IPS DF 6.9 (cell line): ENCODE results near the gene HERC4.

Experiments used
- DNase-seq: peaks from one replicate; pipeline ENCODE4 v3.0.0-alpha.2; 2013; ENCODE audit warnings: low read depth, low spot score
- H3K27ac ChIP-seq: one replicate; pipeline ENCODE4 v1.5.1; 2013; ENCODE audit warnings: low read length, control low read depth
- H3K27me3 ChIP-seq: 2 replicates; pipeline ENCODE4 v1.6.1; 2013; ENCODE audit warnings: mild to moderate bottlenecking, low read length; ENCODE audit not compliant: control insufficient read depth, insufficient read depth
- H3K36me3 ChIP-seq: 2 replicates; pipeline ENCODE4 v1.6.1; 2013; ENCODE audit warnings: low read length; ENCODE audit not compliant: control insufficient read depth, insufficient read depth
- H3K4me1 ChIP-seq: 2 replicates; pipeline ENCODE4 v1.6.1; 2013; ENCODE audit warnings: low read length; ENCODE audit not compliant: control insufficient read depth, insufficient read depth
- H3K4me3 ChIP-seq: 2 replicates; pipeline ENCODE4 v1.5.1; 2013; ENCODE audit warnings: mild to moderate bottlenecking, low read length
- H3K9me3 ChIP-seq: 2 replicates; pipeline ENCODE4 v1.6.1; 2013; ENCODE audit warnings: low read length, inconsistent platforms; ENCODE audit not compliant: control insufficient read depth, insufficient read depth
- WGBS: extraction: QIAGEN DNeasy Blood & Tissue Kit; methylation state at CpG from one replicate; pipeline ENCODE4 v1.1.7; 2013; ENCODE audit warnings: mixed read lengths, missing lambda C conversion rate; ENCODE audit not compliant: insufficient read length, insufficient coverage; 5-methylcytosine and 5-hydroxymethylcytosine counted together

Gene HERC4

GRCh38 chr10:68074775-68075549 is at the start of gene HERC4:
HERC4 (minus strand) TSS chr10:68075283; CDS start chr10:68073108, 2,175 bp downstream.
- Histone ChIP-seq H3K4me1 (peaks cover 3% of the 10 kb centered on the region; the same call in 1 of the 2 replicates), H3K27me3 (no peaks in the 10 kb centered on the region), H3K36me3 (no peaks in the 10 kb centered on the region; the same call in 1 of the 2 replicates), H3K4me3 (peak within 1 kb of the TSS; percentile 91), H3K27ac (no peak within 1 kb of the TSS), H3K9me3 (no peaks in the 10 kb centered on the region)
- DNase-seq = peak; percentile 68
- no CpG with 5 or more reads among the region's 64 CpGs for WGBS

GRCh38 chr10:68124718-68125117 is 49.6 kb upstream of the HERC4 start:
- no peak overlapping the region for H3K4me3 ChIP-seq
- no peak overlapping the region for H3K27ac ChIP-seq
- no peaks in the 10 kb centered on the region for H3K36me3 ChIP-seq
- H3K9me3 ChIP-seq = no peaks in the 10 kb centered on the region
- no CpG with 5 or more reads among the region's 3 CpGs for WGBS
- H3K4me1 ChIP-seq = no peaks in the 10 kb centered on the region
- no peak for DNase-seq
- no peaks in the 10 kb centered on the region for H3K27me3 ChIP-seq

GRCh38 chr10:68121852-68122251 is 46.8 kb upstream of the HERC4 start:
- DNase-seq = no peak
- Histone ChIP-seq H3K27ac (no peak overlapping the region), H3K27me3 (no peaks in the 10 kb centered on the region), H3K4me3 (no peak overlapping the region), H3K36me3 (no peaks in the 10 kb centered on the region), H3K9me3 (no peaks in the 10 kb centered on the region), H3K4me1 (no peaks in the 10 kb centered on the region)
- no CpG with 5 or more reads among the region's 9 CpGs for WGBS

GRCh38 chr10:68121020-68121743 is 46.1 kb upstream of the HERC4 start:
- no peaks in the 10 kb centered on the region for H3K9me3 ChIP-seq
- no peak for DNase-seq
- H3K27ac ChIP-seq = no peak overlapping the region
- no peaks in the 10 kb centered on the region for H3K36me3 ChIP-seq
- no peaks in the 10 kb centered on the region for H3K27me3 ChIP-seq
- H3K4me1 ChIP-seq = no peaks in the 10 kb centered on the region
- WGBS = no CpG with 5 or more reads among the region's 15 CpGs
- H3K4me3 ChIP-seq = no peak overlapping the region

- H3K9me3 ChIP-seq = no peaks in the 10 kb centered on the region
- no peaks in the 10 kb centered on the region for H3K4me1 ChIP-seq
- H3K27ac ChIP-seq = no peak overlapping the region
- no peaks in the 10 kb centered on the region for H3K36me3 ChIP-seq
- H3K4me3 ChIP-seq = no peak overlapping the region
- no peak for DNase-seq
- no CpG with 5 or more reads among the region's 3 CpGs for WGBS
- no peaks in the 10 kb centered on the region for H3K27me3 ChIP-seq
Observed at GRCh38 chr10:68118657-68119056, 43.6 kb upstream of the HERC4 start.

- Histone ChIP-seq H3K36me3 (no peaks in the 10 kb centered on the region), H3K4me1 (no peaks in the 10 kb centered on the region), H3K27me3 (no peaks in the 10 kb centered on the region), H3K4me3 (no peak overlapping the region), H3K27ac (no peak overlapping the region), H3K9me3 (no peaks in the 10 kb centered on the region)
- WGBS = no CpG with 5 or more reads among the region's 1 CpG
- no peak for DNase-seq
Observed at GRCh38 chr10:68112837-68113236, 37.8 kb upstream of the HERC4 start.

GRCh38 chr10:68111584-68111983 is 36.5 kb upstream of the HERC4 start:
- no CpG with 5 or more reads among the region's 2 CpGs for WGBS
- Histone ChIP-seq H3K4me1 (no peaks in the 10 kb centered on the region), H3K4me3 (no peak overlapping the region), H3K27me3 (no peaks in the 10 kb centered on the region), H3K9me3 (no peaks in the 10 kb centered on the region), H3K27ac (no peak overlapping the region), H3K36me3 (no peaks in the 10 kb centered on the region)
- no peak for DNase-seq

- H3K27me3 ChIP-seq = no peaks in the 10 kb centered on the region
- no peak for DNase-seq
- H3K27ac ChIP-seq = no peak overlapping the region
- H3K9me3 ChIP-seq = no peaks in the 10 kb centered on the region
- H3K4me1 ChIP-seq = no peaks in the 10 kb centered on the region
- no peaks in the 10 kb centered on the region for H3K36me3 ChIP-seq
- no CpG with 5 or more reads among the region's 2 CpGs for WGBS
- no peak overlapping the region for H3K4me3 ChIP-seq
Observed at GRCh38 chr10:68110027-68110426, 34.9 kb upstream of the HERC4 start.

- H3K27ac ChIP-seq = no peak within 1 kb of the TSS
- no peaks in the 10 kb centered on the region for H3K36me3 ChIP-seq
- no peaks in the 10 kb centered on the region for H3K27me3 ChIP-seq
- no peaks in the 10 kb centered on the region for H3K9me3 ChIP-seq
- no peak within 1 kb of the TSS for H3K4me3 ChIP-seq
- WGBS = no CpG with 5 or more reads among the region's 3 CpGs
- no peaks in the 10 kb centered on the region for H3K4me1 ChIP-seq
- no peak for DNase-seq
Observed at GRCh38 chr10:68109331-68109730, 34.2 kb upstream of the HERC4 start, which contains the start of gene MYPN. MYPN (plus strand) TSS chr10:68109488; CDS start chr10:68121439, 11,951 bp downstream.

- H3K9me3 ChIP-seq = no peaks in the 10 kb centered on the region
- H3K4me3 ChIP-seq = no peak overlapping the region
- no peak overlapping the region for H3K27ac ChIP-seq
- no peaks in the 10 kb centered on the region for H3K27me3 ChIP-seq
- DNase-seq = no peak
- no peaks in the 10 kb centered on the region for H3K4me1 ChIP-seq
- no peaks in the 10 kb centered on the region for H3K36me3 ChIP-seq
- WGBS = no CpG with 5 or more reads among the region's 11 CpGs
Observed at GRCh38 chr10:68108653-68109052, 33.6 kb upstream of the HERC4 start.
